ENCODE measurements around the gene MEIKIN.

DNA sequence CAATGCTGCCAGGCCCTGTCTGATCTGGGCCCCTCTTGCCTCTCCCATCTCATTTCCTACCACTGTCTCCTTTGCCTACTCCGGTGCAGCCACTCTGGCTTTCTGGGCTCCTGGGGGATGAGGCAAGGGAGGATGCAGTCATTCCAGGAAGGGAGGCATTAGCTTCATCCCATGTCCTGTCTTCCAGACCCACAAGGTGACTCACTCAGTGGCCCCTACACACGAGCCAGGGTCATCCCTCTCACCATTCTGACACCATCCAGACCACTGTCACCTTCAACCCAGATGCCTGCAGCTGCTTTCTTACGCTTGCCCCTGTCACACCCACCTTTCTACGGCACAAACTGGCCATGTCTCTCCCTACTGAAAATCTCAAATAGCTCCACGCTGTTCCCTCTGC lies 46.9 kb upstream of the MEIKIN start:
- TF ChIP-seq, protein P1, sequence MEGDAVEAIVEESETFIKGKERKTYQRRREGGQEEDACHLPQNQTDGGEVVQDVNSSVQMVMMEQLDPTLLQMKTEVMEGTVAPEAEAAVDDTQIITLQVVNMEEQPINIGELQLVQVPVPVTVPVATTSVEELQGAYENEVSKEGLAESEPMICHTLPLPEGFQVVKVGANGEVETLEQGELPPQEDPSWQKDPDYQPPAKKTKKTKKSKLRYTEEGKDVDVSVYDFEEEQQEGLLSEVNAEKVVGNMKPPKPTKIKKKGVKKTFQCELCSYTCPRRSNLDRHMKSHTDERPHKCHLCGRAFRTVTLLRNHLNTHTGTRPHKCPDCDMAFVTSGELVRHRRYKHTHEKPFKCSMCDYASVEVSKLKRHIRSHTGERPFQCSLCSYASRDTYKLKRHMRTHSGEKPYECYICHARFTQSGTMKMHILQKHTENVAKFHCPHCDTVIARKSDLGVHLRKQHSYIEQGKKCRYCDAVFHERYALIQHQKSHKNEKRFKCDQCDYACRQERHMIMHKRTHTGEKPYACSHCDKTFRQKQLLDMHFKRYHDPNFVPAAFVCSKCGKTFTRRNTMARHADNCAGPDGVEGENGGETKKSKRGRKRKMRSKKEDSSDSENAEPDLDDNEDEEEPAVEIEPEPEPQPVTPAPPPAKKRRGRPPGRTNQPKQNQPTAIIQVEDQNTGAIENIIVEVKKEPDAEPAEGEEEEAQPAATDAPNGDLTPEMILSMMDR (IDR thresholded peaks at IDR 0.05; ENCODE audit: low read depth, low read length, missing input control) = no peak
- no peak for TF ChIP-seq RXRA (IDR thresholded peaks at IDR 0.05)
- no peak for TF ChIP-seq FOXA1 (IDR thresholded peaks at IDR 0.05)
- TF ChIP-seq TAF1 (conservative IDR thresholded peaks at IDR 0.05) = no peak
- no peak for TF ChIP-seq JUND (IDR thresholded peaks at IDR 0.05)
